Cardiac fibroblast (primary cell): ENCODE measurements around the gene FBXL2.

Experiments used
- DNase-seq, 2 donors: peaks; one replicate each; pipeline versions ENCODE4 v3.0.0 to v3.0.0-alpha.2; 2010; ENCODE audit warnings: low read depth in 2 of 2
- H3K4me3 ChIP-seq, 2 donors: replicated peaks in 1 of 2; 1 replicate in 1 of 2; 2 replicates in 1 of 2; pipeline ENCODE4 v1.5.1; 2011; ENCODE audit warnings: low read depth in 2 of 2, low read length in 2 of 2, mild to moderate bottlenecking in 2 of 2, moderate library complexity in 1 of 2
- TF ChIP-seq, protein P1 (sequence below): IDR thresholded peaks from one replicate; pipeline ENCODE4 v1.5.1; 2011; ENCODE audit warnings: low read depth, mild to moderate bottlenecking, low read length, inconsistent platforms

FBXL2 gene

DNA sequence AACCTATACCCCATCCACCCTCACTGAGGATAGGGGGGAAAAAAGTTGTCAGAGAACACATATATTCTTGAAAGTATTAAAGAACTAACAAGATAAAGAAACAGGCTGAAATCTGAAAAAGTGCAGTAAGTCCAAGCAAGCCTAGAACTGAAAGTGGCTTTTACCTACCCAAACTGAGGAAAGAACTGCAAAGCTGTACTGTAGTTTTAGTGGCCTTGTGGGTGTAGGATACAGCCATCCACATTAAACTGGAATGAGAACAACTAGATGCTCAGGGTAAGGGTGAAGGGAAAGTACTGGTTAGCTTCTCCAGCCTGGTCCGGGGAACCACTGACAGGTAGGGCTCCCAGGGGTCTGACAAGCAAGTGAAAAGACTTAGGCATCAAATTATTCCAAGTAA, 152.8 kb downstream of the FBXL2 start:
- DNase-seq = no peak
- TF ChIP-seq, protein P1, sequence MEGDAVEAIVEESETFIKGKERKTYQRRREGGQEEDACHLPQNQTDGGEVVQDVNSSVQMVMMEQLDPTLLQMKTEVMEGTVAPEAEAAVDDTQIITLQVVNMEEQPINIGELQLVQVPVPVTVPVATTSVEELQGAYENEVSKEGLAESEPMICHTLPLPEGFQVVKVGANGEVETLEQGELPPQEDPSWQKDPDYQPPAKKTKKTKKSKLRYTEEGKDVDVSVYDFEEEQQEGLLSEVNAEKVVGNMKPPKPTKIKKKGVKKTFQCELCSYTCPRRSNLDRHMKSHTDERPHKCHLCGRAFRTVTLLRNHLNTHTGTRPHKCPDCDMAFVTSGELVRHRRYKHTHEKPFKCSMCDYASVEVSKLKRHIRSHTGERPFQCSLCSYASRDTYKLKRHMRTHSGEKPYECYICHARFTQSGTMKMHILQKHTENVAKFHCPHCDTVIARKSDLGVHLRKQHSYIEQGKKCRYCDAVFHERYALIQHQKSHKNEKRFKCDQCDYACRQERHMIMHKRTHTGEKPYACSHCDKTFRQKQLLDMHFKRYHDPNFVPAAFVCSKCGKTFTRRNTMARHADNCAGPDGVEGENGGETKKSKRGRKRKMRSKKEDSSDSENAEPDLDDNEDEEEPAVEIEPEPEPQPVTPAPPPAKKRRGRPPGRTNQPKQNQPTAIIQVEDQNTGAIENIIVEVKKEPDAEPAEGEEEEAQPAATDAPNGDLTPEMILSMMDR = no peak
- H3K4me3 ChIP-seq = no peak overlapping the region

DNA sequence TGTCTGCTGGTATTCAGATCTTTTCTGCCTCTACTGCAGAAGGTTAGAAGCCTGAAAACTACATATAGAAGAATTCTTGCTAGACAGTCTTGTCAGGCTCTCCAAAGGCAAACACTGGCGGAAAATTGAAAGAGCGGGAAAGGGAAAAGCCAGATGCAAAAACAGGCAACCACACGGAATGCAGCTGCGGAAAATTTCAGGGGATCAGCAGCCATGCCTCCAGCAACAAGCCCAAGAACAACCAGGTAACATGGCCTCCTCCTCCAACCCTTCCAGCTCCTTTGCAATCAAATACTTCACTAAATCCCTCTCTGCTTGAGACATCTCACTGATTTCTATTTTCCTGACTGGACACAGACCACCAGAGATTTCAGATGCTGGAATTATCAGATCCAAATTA, 153.3 kb downstream of the FBXL2 start:
- TF ChIP-seq, protein P1 = no peak
- H3K4me3 ChIP-seq = no peak overlapping the region
- no peak for DNase-seq

DNA sequence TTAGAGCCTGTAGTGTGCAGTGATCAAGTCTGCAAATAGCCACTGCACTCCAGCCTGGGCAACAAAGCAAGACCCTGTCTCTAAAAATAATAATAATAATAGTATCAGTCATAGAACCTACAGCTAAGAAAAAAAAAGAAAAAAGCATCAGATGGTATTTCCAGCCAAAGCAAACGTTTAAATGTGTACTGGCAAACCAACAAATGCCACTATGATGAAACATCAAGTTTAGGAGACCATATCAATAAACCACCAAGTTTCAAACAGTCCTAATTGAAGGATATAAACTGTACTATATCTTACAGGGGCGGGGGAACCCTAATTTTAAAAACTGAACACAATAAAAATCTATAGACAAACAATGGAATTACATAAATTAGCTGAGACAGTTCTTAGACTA, 156.6 kb downstream of the FBXL2 start:
- TF ChIP-seq, protein P1 = no peak
- peak in 1 of 2 donors; percentile 58 for DNase-seq
- H3K4me3 ChIP-seq = no peak overlapping the region
